Amygdala (tissue), 56 donors: ENCODE measurements around the gene WARS2.

Source experiments
- DNase-seq, 56 donors: peaks; one replicate each; lab custom pipeline; 2025; lab: John Stamatoyannopoulos, UW

The WARS2 gene

DNA sequence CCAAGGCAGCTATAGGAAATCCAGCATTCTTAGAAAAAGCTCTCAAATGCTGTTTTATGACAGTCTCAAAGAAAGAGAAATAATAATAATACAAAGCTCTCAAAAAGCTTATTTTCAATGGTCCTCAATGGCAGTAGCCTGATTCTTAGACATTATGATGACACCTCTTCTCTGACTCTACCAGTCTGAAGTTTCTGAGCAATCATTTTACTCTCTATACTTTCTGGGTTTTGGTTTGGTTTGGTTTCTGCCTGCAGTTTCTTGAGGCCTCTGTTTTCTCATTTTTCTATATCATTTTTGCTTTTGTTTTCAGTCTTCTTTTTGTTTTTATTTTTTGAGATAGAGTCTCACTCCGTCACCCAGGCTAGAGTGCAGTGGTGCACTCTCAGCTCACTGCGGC lies 102.1 kb downstream of the WARS2 start:
- no peak for DNase-seq

DNA sequence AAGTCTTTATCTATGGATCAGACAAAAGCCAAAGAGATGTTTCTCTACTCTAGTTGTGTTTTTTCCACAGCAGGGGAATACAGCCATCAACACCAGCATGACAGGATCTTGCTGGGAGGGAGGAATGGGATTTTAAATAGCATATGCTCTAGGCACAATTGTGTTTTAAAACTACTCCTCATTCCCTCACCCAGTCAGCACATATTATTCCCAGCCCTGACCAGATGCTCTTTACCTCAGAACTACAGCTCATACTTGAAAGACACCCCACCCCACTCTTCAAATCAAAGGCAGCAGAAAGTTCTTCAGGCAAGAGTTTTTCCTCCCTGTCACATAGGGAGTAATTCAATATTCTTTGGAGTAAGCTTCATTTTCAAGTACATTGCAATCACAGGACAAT lies 106.1 kb downstream of the WARS2 start:
- no peak for DNase-seq

DNA sequence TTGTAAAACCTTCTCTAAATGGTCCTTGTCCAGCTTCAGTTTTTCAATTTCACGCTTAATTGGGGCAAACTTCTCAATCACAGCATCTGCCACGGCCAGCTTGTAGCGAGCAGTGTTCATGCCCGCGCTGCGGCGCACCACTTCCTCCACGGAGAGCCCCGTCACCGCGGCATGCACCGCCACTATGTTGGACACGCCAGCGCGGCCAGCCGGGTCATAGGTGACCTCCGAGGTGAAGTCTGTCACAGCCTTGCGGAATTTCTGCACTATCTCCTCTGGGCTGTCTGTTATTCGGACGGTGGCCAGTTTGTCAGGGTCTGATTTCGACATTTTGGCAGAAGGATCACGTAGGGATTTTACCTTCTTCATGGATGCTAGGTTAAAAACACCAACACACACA lies 107.5 kb downstream of the WARS2 start:
- no peak for DNase-seq

DNA sequence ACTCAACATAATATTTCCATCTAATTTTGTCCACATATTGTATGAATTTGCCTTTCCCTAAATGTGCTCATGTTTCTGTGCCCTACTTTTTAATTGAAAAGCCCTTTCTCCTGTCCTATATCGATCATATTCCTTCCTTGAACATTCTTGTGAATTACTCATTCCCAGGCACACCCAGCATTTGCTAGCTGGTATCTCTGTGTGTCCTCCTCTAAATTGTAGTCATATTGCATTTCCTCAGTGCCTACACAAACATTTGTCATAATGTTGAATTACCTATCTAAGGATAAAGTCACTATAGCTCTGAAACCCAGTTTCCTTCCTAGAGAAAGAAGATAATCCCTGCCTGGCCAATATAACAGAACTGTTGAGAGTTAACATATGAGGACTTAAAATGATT lies 112.7 kb downstream of the WARS2 start:
- DNase-seq = no peak

DNA sequence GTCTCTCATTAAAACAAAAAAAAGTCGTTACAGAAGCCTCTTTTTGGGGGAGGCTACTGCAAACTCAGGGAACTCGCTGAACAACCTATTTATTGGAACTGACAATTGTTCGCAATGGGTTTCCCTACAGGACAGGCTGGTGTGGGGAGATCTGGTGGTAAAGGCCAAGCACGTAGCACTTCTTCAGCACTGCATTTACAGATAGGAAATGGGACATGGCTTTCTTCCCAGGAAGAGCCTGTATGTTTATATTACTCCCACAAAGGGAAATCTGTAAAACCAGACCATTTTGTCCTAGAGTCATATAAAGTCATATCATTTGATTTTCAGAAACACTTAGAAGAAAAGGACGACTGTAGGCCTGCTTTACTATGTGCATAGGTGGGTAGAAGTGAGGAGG lies 113.5 kb downstream of the WARS2 start:
- no peak for DNase-seq

DNA sequence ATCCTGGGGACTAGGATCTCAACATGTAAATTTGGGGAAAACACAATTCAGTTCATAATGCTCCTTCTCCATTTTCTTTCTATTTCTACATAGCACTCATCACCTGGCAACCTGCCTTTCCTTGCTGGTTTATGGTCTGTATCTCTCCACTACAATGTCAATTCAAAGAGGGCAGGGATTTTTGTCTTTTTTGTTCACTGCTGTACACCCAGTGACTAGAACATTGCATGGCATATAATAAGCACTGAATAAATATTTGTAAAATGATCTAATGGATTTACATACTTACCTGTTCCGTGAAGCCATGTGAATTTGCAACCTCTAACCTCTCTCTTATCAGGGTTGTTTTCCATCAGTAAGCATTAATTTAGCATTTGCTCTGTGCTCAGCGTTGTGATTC lies 124.9 kb downstream of the WARS2 start:
- no peak for DNase-seq

DNA sequence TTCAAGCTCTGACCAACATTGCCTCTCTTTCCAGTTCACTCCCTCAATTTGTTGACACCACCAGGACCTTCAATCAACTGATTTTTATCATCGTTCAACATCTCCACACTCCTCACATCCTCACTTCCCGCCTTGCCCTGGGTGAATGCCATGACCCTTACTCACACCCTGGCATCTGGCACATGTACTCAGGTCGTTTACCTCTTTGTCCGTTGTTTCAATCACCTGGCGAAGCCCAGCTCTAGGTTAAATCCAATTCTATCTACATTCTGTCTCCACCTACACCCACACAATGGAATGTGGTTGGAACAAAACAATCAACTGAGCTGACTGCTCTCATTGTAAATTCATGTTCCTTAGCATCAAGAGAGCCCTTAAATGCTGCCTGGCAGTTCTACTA lies 128.1 kb downstream of the WARS2 start:
- DNase-seq = peak in 1 of 56 donors; percentile 2

DNA sequence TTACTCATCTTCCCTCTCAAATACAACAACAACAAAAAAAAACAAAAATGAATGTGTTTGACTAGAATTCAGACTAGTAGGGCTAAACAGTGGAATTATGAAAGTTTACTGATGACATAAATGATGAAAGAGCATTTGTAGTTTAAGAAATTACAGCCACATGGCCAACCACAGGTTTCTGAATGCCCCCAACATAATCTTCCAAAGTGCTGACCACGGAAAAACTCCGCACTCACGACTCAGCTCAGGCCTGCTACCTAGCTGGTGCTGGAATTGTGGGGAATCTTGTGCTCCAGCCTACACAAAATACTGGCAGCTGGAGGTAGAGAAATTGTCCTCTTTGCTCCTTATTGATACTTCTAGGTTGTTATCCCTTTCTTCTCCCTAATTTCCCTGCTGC lies 128.7 kb downstream of the WARS2 start:
- DNase-seq = no peak

DNA sequence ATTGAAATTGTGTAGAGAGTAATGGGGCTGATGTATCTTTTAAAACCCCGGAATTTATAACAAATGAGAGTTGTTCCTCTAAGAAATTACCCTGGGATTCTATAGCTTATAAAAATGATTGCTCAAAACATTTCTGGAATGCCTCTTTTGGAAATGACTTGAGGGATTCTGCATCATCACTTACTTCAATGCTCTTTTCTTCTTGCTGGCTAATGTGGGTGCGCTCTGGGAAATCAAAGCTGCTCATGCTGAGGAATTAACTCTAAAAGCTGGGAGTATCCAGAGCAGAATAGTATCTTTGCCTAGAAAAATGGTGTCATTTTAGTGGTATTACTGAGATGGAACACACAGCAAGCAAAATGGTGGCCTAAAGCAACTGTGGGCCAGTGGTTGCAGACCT lies 129.3 kb downstream of the WARS2 start:
- no peak for DNase-seq

DNA sequence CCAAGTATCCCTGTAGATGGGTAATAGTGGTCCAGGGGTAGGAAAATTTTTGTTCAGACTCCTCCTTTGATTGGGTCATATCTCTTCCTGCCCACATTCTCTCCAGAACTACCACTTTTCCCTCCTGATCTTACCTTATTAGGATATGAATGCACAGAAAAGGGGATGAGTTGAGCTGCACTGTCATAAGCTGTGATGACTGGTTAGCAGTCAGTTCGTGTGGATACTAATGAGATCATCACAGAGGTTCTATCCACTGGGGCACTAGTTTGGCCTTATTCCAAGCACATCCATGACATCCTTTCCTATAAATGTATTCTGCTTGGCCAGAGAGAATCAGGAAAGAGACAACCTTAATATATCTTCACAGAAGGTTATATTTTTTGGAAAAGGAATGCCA lies 130.3 kb downstream of the WARS2 start:
- DNase-seq = no peak

DNA sequence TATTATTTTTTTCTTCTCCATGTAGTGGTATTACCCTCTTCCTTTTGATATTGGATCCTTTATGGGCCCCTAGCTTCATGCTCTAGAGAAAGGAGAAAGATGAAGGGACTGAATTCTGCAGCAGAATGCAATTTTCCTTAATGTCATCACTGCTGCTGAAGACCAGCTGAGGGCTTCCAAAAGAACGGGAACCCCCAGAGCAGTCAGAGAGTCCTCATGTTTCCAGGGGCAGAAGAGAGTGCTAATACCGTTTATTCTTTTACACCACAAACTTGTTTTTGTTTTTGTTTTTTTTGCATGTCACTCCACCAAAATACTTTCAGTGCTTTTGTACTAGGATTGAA lies 131.2 kb downstream of the WARS2 start:
- DNase-seq = no peak

DNA sequence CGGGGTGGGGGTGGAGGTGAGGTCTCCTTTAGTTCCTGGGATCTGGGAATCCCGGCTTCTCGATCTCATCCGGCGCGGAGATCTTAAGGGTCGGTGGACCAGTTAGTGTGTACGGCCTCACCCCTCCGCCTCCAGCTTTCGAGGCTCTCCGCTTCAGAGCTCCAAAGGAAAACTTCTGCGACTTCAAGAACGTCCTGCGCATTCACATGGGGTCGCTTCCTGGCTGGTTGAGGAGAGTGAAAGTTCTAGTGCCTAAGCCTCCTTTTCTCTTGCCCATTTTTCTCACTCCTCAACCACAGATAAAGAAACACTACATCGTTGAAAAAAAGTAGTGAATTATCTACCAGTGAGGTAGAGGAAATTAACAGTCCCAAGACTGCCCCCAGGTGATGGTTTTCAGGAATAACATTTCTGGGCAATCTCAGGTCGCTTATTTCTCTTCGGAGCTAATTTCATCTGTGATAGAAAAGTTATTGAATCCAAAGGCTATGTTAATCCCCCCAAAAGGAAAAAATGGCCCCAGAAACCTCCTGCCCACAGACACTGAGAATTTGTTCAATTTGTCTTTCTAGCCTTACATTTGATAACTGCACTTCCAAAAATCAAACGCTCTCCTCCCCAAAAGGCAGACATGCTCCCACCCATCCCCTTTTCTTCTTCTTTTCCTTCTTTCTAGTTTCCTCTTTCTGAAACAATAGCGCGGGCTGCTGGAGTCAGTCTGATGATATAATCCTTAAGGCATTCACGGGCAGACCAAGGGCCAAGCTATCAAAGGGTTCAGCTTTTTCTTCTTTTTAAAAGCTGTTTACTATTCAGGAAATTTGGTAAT lies 131.8 kb downstream of the WARS2 start:
- DNase-seq = peak in 1 of 56 donors; percentile 5

DNA sequence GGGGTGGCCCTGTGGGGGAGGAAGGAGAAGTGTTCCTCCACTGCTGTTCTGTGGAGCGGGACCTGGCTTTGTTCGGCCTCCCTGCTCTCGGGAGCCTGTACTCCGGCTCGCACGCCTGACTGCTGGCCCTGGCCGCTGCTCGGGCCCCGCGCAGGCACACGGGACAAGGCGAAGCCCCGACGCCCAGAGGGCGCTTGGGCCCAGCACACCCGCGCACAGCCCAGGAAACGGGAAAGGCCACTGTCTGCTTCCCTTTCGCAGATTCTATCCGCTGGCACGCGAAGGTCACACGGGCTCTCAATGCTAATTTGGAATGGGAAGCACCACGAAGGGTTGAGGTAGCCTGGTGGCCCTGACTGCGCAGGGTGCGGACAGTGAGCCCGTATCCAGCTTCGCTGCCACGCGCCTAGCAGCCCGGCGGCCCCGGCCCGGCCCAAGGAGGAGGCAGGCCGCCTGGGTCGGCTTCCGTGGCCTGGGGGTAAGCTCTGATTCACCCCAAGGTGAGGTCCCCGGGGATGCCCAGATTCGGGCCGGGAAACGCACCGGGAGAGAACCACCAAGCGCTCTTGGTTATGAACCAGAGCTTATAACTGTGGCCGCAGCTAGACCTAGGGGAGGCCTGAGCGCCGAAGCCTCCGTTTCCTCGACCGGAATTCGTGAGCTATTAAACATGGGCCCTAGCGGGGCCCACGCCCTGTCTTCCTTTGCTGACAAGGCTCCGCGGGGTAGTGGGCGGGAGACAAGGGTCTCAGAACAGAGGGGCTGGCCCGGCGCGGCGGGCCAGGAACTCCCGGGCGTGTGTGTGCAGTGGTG lies 132.6 kb downstream of the WARS2 start:
- no peak for DNase-seq

DNA sequence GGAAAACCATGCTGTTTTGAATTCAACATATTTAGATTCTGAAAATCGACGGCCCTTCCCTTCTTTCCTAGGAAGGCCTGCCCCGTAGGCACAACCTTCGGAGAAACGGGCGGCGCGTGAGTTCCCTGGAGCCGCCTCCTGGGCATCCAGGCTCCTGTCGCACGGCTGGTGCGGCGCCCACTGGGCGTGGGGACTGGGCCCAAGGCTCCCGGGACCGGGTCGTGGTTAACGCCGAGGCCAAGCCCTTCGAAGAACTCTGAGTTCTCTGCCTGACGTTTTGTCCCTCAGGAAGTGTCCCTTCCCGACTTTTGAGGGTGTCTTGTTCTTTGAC lies 133.1 kb downstream of the WARS2 start:
- no peak for DNase-seq

DNA sequence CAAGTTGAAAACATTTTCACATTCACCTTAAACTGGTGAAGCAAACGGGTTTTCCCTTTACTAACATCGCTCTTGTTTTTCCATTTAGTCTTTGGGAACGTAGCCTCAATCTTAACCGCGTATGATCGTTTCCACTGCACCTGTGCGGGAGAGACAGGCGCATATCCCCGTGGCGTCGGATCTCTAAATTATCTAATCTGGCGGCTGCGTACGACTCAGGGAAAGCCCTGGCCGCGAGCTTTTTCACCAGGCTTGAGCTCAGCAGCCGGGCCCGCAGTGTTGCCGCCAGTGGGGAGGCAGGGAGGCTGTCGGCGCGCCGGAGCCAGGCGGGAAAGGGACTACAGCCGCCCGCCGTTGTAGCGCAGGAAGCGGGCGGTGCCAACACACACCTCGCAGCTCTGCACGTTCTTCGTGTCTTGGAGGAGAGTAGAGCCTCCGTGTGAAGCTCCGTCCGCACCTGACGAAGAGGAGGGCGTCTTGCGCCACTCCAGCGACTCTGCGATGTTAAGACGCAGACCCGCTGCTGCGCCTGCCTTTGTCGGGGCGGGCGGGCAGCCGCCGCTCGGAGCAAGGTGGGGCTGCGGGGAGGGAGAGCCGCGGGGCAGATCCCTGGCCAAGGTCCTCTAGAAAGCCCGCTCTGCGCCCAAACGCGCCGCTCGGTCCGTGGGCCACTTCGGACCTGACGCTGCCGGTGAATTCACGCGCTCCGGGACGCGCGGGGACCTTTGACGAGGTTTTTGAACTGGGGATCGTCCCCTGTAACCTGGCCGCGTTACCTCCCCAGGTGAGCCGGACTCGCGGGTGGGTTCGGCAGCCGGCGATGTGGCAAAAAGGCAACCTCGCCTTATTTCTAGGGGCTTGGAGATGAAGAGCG lies 133.8 kb downstream of the WARS2 start:
- no peak for DNase-seq

DNA sequence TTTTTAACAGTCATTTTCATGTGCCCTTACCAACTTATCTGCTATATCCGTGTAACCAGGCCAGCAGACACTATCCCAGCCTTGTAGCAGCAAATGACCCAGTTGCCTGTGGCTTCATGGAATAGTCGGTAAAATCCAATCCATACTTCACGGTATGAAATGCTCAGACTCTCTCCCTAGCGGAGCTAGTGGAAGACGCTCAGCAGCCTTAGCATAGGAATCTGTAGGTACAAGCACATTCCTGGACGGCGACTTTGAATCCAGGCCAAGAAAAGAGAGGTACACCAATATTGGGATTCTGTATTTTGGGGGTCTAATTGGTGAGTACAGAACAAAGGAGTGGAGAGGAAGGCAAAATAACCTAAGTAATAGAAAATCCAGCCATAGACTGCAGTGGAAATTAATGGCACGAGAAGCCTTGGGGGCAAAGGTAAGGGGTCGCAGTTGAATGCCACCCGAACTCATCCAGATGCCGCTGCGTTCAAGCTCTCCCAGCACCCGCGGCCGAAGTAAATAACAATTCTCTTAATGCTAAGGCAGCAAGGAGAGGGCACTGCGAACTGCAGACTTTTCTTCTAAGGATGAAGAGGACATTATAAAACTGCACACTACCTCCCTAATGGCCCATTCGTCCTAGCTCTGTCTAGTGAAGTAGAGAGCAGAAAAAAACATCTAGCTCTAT lies 134.6 kb downstream of the WARS2 start:
- DNase-seq = no peak

DNA sequence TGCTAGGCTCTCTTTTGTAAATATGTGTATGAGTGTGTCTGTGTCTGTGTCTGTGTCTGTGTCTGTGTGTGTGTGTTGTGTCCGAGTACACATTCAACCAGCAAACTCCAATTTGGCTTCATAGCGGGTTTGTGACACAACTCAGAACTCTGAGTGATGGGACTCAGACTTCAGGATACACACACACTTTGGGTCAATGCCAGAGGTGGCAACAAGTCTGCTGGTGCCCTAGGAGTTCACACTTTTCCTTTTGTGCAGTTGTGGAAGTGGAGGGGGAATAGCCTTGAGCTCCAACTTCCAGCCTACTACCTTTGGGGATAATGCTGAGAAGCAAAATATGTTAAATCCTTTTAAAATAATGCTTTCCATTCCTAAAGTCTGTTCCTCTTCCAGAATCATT lies 135.7 kb downstream of the WARS2 start:
- no peak for DNase-seq

DNA sequence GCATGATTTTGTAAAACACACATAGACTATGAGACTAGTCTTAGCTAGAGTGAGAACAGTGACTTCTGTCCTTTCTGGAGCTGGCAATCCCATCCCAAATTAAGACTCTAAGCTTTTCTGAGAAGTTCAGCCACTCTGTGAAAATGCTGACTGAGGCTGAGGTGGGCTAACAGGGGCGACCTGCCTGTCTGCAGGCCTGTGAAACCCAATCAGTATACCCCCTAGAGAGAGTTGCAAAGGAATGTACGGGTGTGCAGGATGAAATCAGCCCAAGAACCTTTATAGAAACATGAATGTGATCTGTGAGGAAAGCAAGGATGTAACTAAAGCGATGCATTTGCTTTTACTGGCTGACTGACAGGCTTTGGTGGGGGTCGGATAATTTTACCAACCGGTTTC lies 136.3 kb downstream of the WARS2 start:
- DNase-seq = no peak

DNA sequence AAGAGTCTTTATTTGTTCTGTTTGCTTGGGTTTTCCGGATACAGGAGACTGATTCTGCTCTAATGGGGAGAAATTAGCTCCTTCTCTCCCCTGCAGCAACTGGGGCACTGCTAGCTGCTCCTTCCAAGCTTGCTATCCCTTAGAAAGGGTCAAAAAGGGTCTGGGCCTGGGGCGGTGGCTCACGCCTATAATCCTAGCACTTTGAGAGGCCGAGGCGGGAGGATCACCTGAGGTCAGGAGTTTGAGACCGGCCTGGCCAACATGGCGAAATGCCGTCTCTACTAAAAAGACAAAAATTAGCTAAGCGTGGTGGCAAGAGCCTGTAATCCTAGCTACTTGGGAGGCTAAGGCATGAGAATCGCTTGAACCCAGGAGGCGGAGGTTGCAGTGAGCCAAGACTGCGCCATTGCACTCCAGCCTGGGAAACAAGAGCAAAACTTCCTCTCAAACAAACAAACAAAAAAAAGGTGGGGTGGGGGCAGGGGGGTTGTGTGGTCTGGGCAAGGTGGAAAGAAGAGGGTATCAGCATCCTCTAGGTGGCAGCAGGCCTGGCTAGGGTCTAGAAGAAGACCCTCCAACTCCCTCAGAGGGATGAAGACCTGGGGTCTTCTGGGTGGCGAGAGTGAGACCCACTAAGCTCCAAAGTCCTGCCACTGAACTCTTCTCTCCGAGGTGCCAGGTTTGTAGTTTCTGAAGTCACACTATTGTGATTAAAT lies 136.9 kb downstream of the WARS2 start:
- DNase-seq = no peak
